Measurements from ENCODE around the gene CACNA2D2. TPM values are rescaled to one million over a fixed set of nuclear protein-coding genes. Genes with fewer than 3 reads are reported as not detected.

CACNA2D2 gene
- total and polyA plus RNA-seq, 4 donors = 0.10 to 0.19 (median 0.15) TPM

DNA sequence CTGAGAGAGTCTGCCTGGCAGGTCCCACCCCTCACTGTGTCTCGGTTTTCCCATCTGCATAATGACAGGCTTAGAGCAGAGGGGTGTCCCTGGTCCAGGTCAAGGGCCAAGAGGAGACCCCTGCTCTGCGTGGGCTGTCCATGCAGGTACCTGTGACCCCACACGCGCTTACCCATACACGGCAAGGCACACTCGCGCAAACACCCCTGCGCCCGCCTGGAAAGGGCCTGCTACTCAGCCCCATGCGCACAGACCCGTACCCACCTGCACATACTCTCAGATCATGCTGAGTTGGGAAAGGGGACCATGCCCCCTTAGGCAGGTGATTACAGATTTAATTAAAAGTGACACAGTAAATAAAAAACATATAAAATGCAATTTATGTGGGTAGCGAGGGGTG is 120.7 kb downstream of the CACNA2D2 start:
- H3K27ac ChIP-seq (ENCODE audit: low read depth in 1 of 2, low read length in 2 of 2) = no peak overlapping the region
- no peaks in the 10 kb centered on the region for H3K36me3 ChIP-seq (ENCODE audit: control insufficient read depth in 4 of 4, insufficient read depth in 3 of 4, low read depth in 1 of 4, low read length in 3 of 4)
- no peak overlapping the region for H3K4me3 ChIP-seq (ENCODE audit: low read depth in 1 of 3, low read length in 3 of 3)
- DNase-seq (ENCODE audit: low spot score) = no peak
- H3K4me1 ChIP-seq (ENCODE audit: control insufficient read depth in 4 of 4, insufficient read depth in 4 of 4, low read length in 3 of 4) = no peaks in the 10 kb centered on the region
- H3K9me3 ChIP-seq (ENCODE audit: control insufficient read depth in 4 of 4, low read length in 3 of 4) = no peaks in the 10 kb centered on the region
- no peak overlapping the region for H3K9ac ChIP-seq (ENCODE audit: low read depth in 1 of 2, low read length in 2 of 2)
- no peaks in the 10 kb centered on the region for H3K27me3 ChIP-seq (ENCODE audit: control insufficient read depth in 4 of 4, insufficient read depth in 4 of 4, low read length in 3 of 4)
- TF ChIP-seq CTCF (IDR thresholded peaks at IDR 0.05; ENCODE audit: low read depth, low read length, missing input control) (no peak), HNF4A (conservative IDR thresholded peaks at IDR 0.05) (no peak), TAF1 (conservative IDR thresholded peaks at IDR 0.05) (no peak), NR2F2 (IDR thresholded peaks at IDR 0.05) (no peak), REST (IDR thresholded peaks at IDR 0.05) (no peak), GABPA (IDR thresholded peaks at IDR 0.05 in 1 of 2, conservative IDR thresholded peaks at IDR 0.05 in 1 of 2) (no peak), RAD21 (IDR thresholded peaks at IDR 0.05) (no peak), SP1 (IDR thresholded peaks at IDR 0.05) (no peak), JUND (IDR thresholded peaks at IDR 0.05) (no peak), RXRA (IDR thresholded peaks at IDR 0.05) (no peak), EGR1 (IDR thresholded peaks at IDR 0.05; ENCODE audit: low read depth in 2 of 2) (no peak)
- TF ChIP-seq, protein P1, sequence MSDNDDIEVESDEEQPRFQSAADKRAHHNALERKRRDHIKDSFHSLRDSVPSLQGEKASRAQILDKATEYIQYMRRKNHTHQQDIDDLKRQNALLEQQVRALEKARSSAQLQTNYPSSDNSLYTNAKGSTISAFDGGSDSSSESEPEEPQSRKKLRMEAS (IDR thresholded peaks at IDR 0.05) = no peak
- TF ChIP-seq, protein P2, sequence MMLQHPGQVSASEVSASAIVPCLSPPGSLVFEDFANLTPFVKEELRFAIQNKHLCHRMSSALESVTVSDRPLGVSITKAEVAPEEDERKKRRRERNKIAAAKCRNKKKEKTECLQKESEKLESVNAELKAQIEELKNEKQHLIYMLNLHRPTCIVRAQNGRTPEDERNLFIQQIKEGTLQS (IDR thresholded peaks at IDR 0.05) = no peak
- 95% methylated on average over 12 of the region's 12 CpGs for WGBS

- no peak overlapping the region for H3K4me3 ChIP-seq (ENCODE audit: low read depth in 1 of 3, low read length in 3 of 3)
- H3K9ac ChIP-seq (ENCODE audit: low read depth in 1 of 2, low read length in 2 of 2) = no peak overlapping the region
- no peak for DNase-seq (ENCODE audit: low spot score)
- no peaks in the 10 kb centered on the region for H3K27me3 ChIP-seq (ENCODE audit: control insufficient read depth in 4 of 4, insufficient read depth in 4 of 4, low read length in 3 of 4)
- TF ChIP-seq REST (IDR thresholded peaks at IDR 0.05) (no peak), HNF4G (IDR thresholded peaks at IDR 0.05) (no peak), FOXA1 (IDR thresholded peaks at IDR 0.05) (no peak), EGR1 (IDR thresholded peaks at IDR 0.05; ENCODE audit: low read depth in 2 of 2) (no peak), FOXA2 (IDR thresholded peaks at IDR 0.05) (no peak), TAF1 (conservative IDR thresholded peaks at IDR 0.05) (no peak), HNF4A (conservative IDR thresholded peaks at IDR 0.05) (no peak), YY1 (IDR thresholded peaks at IDR 0.05) (no peak)
- TF ChIP-seq, protein P1 (IDR thresholded peaks at IDR 0.05) = no peak
- TF ChIP-seq, protein P2 (IDR thresholded peaks at IDR 0.05) = no peak
- no peaks in the 10 kb centered on the region for H3K36me3 ChIP-seq (ENCODE audit: control insufficient read depth in 4 of 4, insufficient read depth in 3 of 4, low read depth in 1 of 4, low read length in 3 of 4)
- H3K4me1 ChIP-seq (ENCODE audit: control insufficient read depth in 4 of 4, insufficient read depth in 4 of 4, low read length in 3 of 4) = no peaks in the 10 kb centered on the region
- H3K9me3 ChIP-seq (ENCODE audit: control insufficient read depth in 4 of 4, low read length in 3 of 4) = no peaks in the 10 kb centered on the region
- WGBS = 90% methylated on average over 4 of the region's 4 CpGs
- H3K27ac ChIP-seq (ENCODE audit: low read depth in 1 of 2, low read length in 2 of 2) = no peak overlapping the region
These were observed 122.1 kb downstream of the CACNA2D2 start for GRCh38 chr3:50381383-50381782.

Measured in liver (tissue), 9 donors.